B cell (primary cell): ENCODE measurements around the gene TSPAN9.

Source experiments
- CTCF ChIP-seq: fragments of 200-600 bp; IDR thresholded peaks from one replicate; pipeline ENCODE4 v1.8.0; 2022; ENCODE audit warnings: antibody characterized with exemption, mild to moderate bottlenecking
- EZH2 ChIP-seq: IDR thresholded peaks from 2 replicates; pipeline ENCODE4 v1.6.1; 2012; ENCODE audit warnings: borderline replicate concordance, low read depth, mild to moderate bottlenecking, moderate library complexity, low read length; ENCODE audit not compliant: insufficient read depth, poor library complexity, severe bottlenecking

GRCh38 chr12:3042826-3043225 is 34.4 kb upstream of the TSPAN9 start:
- TF ChIP-seq CTCF (no peak), EZH2 (no peak)
